K562 (cell line): ENCODE measurements around the gene SDE2. TPM values are rescaled to one million over a fixed set of nuclear protein-coding genes. Genes with fewer than 3 reads are reported as not detected.

Experiments used
- CHD4 ChIP-seq: fragments of 200-600 bp; sonication (generic); IDR thresholded peaks from 3 replicates; pipeline ENCODE4 v1.6.1; 2012; ENCODE audit warnings: low read depth, mild to moderate bottlenecking, mixed read lengths, low read length, inconsistent platforms; ENCODE audit not compliant: insufficient read depth, insufficient replicate concordance, poor library complexity, severe bottlenecking
- CREM ChIP-seq: IDR thresholded peaks from 2 replicates; pipeline ENCODE4 v1.6.1; 2014; ENCODE audit warnings: antibody characterized with exemption, low read depth
- E2F3 ChIP-seq: fragments of 250-450 bp; sonication (Bioruptor Pico); IDR thresholded peaks from 2 replicates; pipeline ENCODE4 v1.4.0; 2020; ENCODE audit warnings: mild to moderate bottlenecking
- FOS ChIP-seq: IDR thresholded peaks from 3 replicates; pipeline ENCODE4 v1.6.1; 2011; ENCODE audit not compliant: insufficient read length; ENCODE audit errors: extremely low read depth
- FOSL1 ChIP-seq: fragments of 200-800 bp; sonication (Bioruptor generic); conservative IDR thresholded peaks from 2 replicates; pipeline ENCODE4 v1.6.1; 2016; ENCODE audit warnings: missing genetic modification characterization, missing compliant biosample characterization
- GABPB2 ChIP-seq: fragments of 250-450 bp; sonication (Bioruptor Pico); conservative IDR thresholded peaks from 2 replicates; pipeline ENCODE4 v1.5.1; 2021; ENCODE audit warnings: mild to moderate bottlenecking
- IFI16 ChIP-seq: fragments of 250-450 bp; sonication (Bioruptor Pico); IDR thresholded peaks from 2 replicates; pipeline ENCODE4 v2.1.2; 2022; ENCODE audit warnings: mild to moderate bottlenecking, inconsistent platforms
- JUND ChIP-seq, 2 experiments: IDR thresholded peaks; 2 replicates in 1 of 2; 3 replicates in 1 of 2; pipeline ENCODE4 v1.6.1; 2011; ENCODE audit warnings: borderline replicate concordance in 2 of 2, low read depth in 2 of 2, low read length in 2 of 2, improper control_type of control experiment in 1 of 2, missing biosample characterization in 1 of 2, missing genetic modification characterization in 1 of 2, missing genetic modification reagents in 1 of 2
- MEF2D ChIP-seq: conservative IDR thresholded peaks from 2 replicates; pipeline ENCODE4 v1.6.1; 2016; ENCODE audit warnings: low read depth, missing genetic modification characterization, missing compliant biosample characterization
- NFIX ChIP-seq: fragments of 250-450 bp; sonication (Bioruptor Pico); IDR thresholded peaks from 2 replicates; pipeline ENCODE4 v1.4.0; 2020; ENCODE audit warnings: low read depth, mild to moderate bottlenecking, moderate library complexity
- PHF21A ChIP-seq: fragments of 450-650 bp; IDR thresholded peaks from 2 replicates; pipeline ENCODE4 v1.6.1; 2017; ENCODE audit warnings: low read depth, borderline replicate concordance
- POLR2H ChIP-seq: IDR thresholded peaks from 2 replicates; pipeline ENCODE4 v1.6.1; 2016; ENCODE audit warnings: missing genetic modification characterization, low read depth, mild to moderate bottlenecking, control low read depth, missing compliant biosample characterization, moderate library complexity
- RBM39 ChIP-seq: fragments of 200-400 bp; formaldehyde crosslinking; optimal IDR thresholded peaks from 2 replicates; pipeline ENCODE3; 2018; ENCODE audit warnings: low read depth, low read length
- SRSF9 ChIP-seq: fragments of 200-400 bp; formaldehyde crosslinking; IDR thresholded peaks from 2 replicates; pipeline ENCODE4 v1.6.1; 2017; ENCODE audit warnings: low read depth, low read length, borderline replicate concordance
- STAG1 ChIP-seq: sonication (generic); formaldehyde crosslinking; IDR thresholded peaks from 2 replicates; pipeline ENCODE4 v1.5.0; 2020; ENCODE audit warnings: missing genetic modification reagents, borderline replicate concordance
- TCFL5 ChIP-seq: fragments of 250-450 bp; sonication (Bioruptor Pico); conservative IDR thresholded peaks from 2 replicates; pipeline ENCODE4 v1.6.1; 2021; ENCODE audit warnings: mild to moderate bottlenecking, moderate library complexity, matching md5 sums
- THRAP3 ChIP-seq: fragments of 450-650 bp; IDR thresholded peaks from 2 replicates; pipeline ENCODE4 v1.6.1; 2016; ENCODE audit warnings: mild to moderate bottlenecking, inconsistent platforms, borderline replicate concordance
- YY1 ChIP-seq, 3 experiments: IDR thresholded peaks; 2 replicates each; pipeline ENCODE4 v1.6.1; 2011; ENCODE audit warnings: low read length in 2 of 3, mild to moderate bottlenecking in 2 of 3, moderate library complexity in 2 of 3, borderline replicate concordance in 1 of 3, control low read depth in 1 of 3, low read depth in 1 of 3; ENCODE audit not compliant: insufficient read depth in 3 of 3, insufficient replicate concordance in 2 of 3, control insufficient read depth in 1 of 3, insufficient read length in 1 of 3; ENCODE audit errors: extremely low read depth in 1 of 3
- ZFP1 ChIP-seq: fragments of 450-650 bp; formaldehyde crosslinking; IDR thresholded peaks from 2 replicates; pipeline ENCODE4 v1.4.0; 2020; ENCODE audit warnings: mild to moderate bottlenecking, mixed read lengths
- ZFP36 ChIP-seq: fragments of 150-350 bp; IDR thresholded peaks from 2 replicates; pipeline ENCODE4 v1.6.1; 2018; ENCODE audit warnings: low read length, low read depth; ENCODE audit not compliant: partially characterized antibody
- ZFX ChIP-seq: sonication (generic); formaldehyde crosslinking; IDR thresholded peaks from 2 replicates; pipeline ENCODE4 v1.8.0; 2022; ENCODE audit warnings: mild to moderate bottlenecking, missing genetic modification reagents, moderate library complexity
- ZNF23 ChIP-seq: fragments of 250-450 bp; sonication (Bioruptor Pico); IDR thresholded peaks from 2 replicates; pipeline ENCODE4 v1.4.0; 2020; ENCODE audit warnings: mild to moderate bottlenecking
- ZNF354B ChIP-seq: fragments of 250-450 bp; sonication (Bioruptor Pico); IDR thresholded peaks from 2 replicates; pipeline ENCODE4 v1.4.0; 2020
- ZNF584 ChIP-seq: fragments of 200-800 bp; sonication (Bioruptor generic); IDR thresholded peaks from 2 replicates; pipeline ENCODE4 v1.6.1; 2016; ENCODE audit warnings: low read depth, mild to moderate bottlenecking, missing genetic modification characterization, missing compliant biosample characterization
- ZNF589 ChIP-seq: fragments of 200-800 bp; sonication (Bioruptor generic); IDR thresholded peaks from 2 replicates; pipeline ENCODE4 v1.6.1; 2016; ENCODE audit warnings: low read depth, missing genetic modification characterization, missing compliant biosample characterization
- polyA plus RNA-seq, 8 experiments: library from polyadenylated mRNA; depleted of rRNA in 4 of 8; stranded (reverse) in 5 of 8; unstranded in 3 of 8; fragments of >200 nt; fragmentation: Nextera tagmentation in 2 of 8; fragmentation: Illumina TruSeq in 1 of 8; extraction: Ambion mirVana in 2 of 8; extraction: Trizol in 1 of 8; gene quantifications; 2 replicates each; pipeline versions ENCODE4 v1.2.1 to v1.2.3, GENCODE V29; 2011 to 2014; ENCODE audit warnings: inconsistent platforms in 1 of 8, missing spikeins in 1 of 8
- total RNA-seq, 7 experiments: library from RNA; depleted of rRNA in 6 of 7; stranded (reverse); fragments of >200 nt in 6 of 7; fragmentation: Illumina TruSeq in 2 of 7; extraction: Trizol in 2 of 7; gene quantifications; 2 replicates each; pipeline versions ENCODE4 v1.2.1 to v1.2.3, GENCODE V29; 2011 to 2021; ENCODE audit warnings: low replicate concordance in 1 of 7
- TF ChIP-seq, protein P1 (sequence below), 3 experiments: fragments of 200-800 bp in 1 of 3; sonication (Bioruptor generic) in 1 of 3; sonication (generic) in 1 of 3; formaldehyde crosslinking in 1 of 3; IDR thresholded peaks; 2 replicates each; pipeline versions ENCODE4 v1.6.1 to v1.8.0; 2016 to 2022; ENCODE audit warnings: mild to moderate bottlenecking in 2 of 3, missing compliant biosample characterization in 2 of 3, missing genetic modification characterization in 2 of 3, missing genetic modification reagents in 1 of 3
- TF ChIP-seq, protein P2 (sequence below): fragments of 200-800 bp; sonication (Bioruptor generic); IDR thresholded peaks from 2 replicates; pipeline ENCODE4 v1.6.1; 2017; ENCODE audit warnings: missing genetic modification characterization, missing compliant biosample characterization

Gene SDE2
- total and polyA plus RNA-seq, 9 of the 15 experiments (the other 6 are each of a cell fraction or from before 2014, with no cell fraction given) = 14.3 to 62.3 (median 46.0) TPM

DNA sequence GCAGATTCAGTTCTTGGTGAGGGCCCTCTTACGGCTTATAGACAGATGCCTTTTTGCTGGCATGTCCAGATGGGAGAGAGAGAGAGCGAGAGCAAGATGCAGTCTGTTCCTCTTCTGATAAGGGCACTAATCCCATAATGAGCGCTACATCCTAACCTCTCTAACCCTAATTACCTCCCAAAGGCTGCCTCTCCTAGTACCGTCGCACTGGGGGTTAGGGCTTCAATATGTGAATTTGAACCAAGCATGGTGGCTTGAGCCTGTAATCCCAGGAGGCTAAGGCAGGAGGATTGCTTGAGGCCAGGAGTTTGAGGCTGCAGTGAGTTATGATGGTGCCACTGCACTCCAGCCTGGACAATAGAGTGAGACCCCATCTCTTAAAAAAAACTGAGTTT lies 10.5 kb upstream of the SDE2 start (continued):
- TF ChIP-seq TCFL5 (CRISPR knock-in tag) = no peak
- peak in 1 of 3 experiments; percentile 41 for TF ChIP-seq YY1 (IDR thresholded peaks at IDR 0.05; ENCODE audit: borderline replicate concordance in 1 of 3, control insufficient read depth in 1 of 3, extremely low read depth in 1 of 3, insufficient read depth in 3 of 3, insufficient read length in 1 of 3, insufficient replicate concordance in 2 of 3, low read depth in 1 of 3, low read length in 2 of 3)
- peak; percentile 72; the same call in 1 of the 2 replicates for TF ChIP-seq ZNF589 (CRISPR knock-in tag)
- TF ChIP-seq, protein P1, sequence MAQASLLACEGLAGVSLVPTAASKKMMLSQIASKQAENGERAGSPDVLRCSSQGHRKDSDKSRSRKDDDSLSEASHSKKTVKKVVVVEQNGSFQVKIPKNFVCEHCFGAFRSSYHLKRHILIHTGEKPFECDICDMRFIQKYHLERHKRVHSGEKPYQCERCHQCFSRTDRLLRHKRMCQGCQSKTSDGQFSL (CRISPR knock-in tag; IDR thresholded peaks at IDR 0.05) = no peak; the same call in 1 of the 2 replicates
- TF ChIP-seq, protein P1 (tag; IDR thresholded peaks at IDR 0.05) = no peak
- TF ChIP-seq STAG1 (CRISPR knock-in tag) = no peak
- TF ChIP-seq ZNF23 (CRISPR knock-in tag) = no peak
- TF ChIP-seq RBM39 = no peak
- TF ChIP-seq MEF2D (tag) = no peak
- TF ChIP-seq CREM = peak; percentile 71
- no peak for TF ChIP-seq GABPB2 (CRISPR knock-in tag)
- TF ChIP-seq FOS = no peak
- no peak for TF ChIP-seq SRSF9
- no peak for TF ChIP-seq NFIX
- no peak for TF ChIP-seq E2F3 (CRISPR knock-in tag)
- TF ChIP-seq, protein P2, sequence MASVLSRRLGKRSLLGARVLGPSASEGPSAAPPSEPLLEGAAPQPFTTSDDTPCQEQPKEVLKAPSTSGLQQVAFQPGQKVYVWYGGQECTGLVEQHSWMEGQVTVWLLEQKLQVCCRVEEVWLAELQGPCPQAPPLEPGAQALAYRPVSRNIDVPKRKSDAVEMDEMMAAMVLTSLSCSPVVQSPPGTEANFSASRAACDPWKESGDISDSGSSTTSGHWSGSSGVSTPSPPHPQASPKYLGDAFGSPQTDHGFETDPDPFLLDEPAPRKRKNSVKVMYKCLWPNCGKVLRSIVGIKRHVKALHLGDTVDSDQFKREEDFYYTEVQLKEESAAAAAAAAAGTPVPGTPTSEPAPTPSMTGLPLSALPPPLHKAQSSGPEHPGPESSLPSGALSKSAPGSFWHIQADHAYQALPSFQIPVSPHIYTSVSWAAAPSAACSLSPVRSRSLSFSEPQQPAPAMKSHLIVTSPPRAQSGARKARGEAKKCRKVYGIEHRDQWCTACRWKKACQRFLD = peak; percentile 87
- no peak for TF ChIP-seq CHD4
- TF ChIP-seq FOSL1 = no peak
- 0 out of 2 replicates have a peak, but pooled peaks have one; percentile 53 for TF ChIP-seq ZNF584
- no peak for TF ChIP-seq ZFX
- TF ChIP-seq ZFP36 = no peak
- TF ChIP-seq ZNF354B (CRISPR knock-in tag) = no peak
- TF ChIP-seq POLR2H (tag) = no peak
- TF ChIP-seq PHF21A = no peak
- TF ChIP-seq JUND (IDR thresholded peaks at IDR 0.05; ENCODE audit: borderline replicate concordance, low read depth, low read length) = no peak
- no peak for TF ChIP-seq JUND (tag; IDR thresholded peaks at IDR 0.05; ENCODE audit: borderline replicate concordance, low read depth, low read length)
- TF ChIP-seq ZFP1 = no peak
- no peak for TF ChIP-seq THRAP3
- no peak for TF ChIP-seq IFI16 (CRISPR knock-in tag)
